Stimulated activated CD4-positive, alpha-beta T cell treated with anti-CD3 and anti-CD28 coated beads, Interleukin-15, amount 100 ng/mL, for 48 hours (primary cell): ENCODE measurements around the gene NSUN6.

Experiments used
- DNase-seq, 2 donors: peaks; one replicate each; pipeline ENCODE4 v3.0.0-alpha.2; 2020; ENCODE audit warnings: low read depth in 2 of 2

Gene NSUN6

GRCh38 chr10:18561861-18562551, 89.4 kb downstream of the NSUN6 start:
- no peak for DNase-seq

- no peak for DNase-seq
Observed at GRCh38 chr10:18557960-18558359, 93.4 kb downstream of the NSUN6 start.

GRCh38 chr10:18556522-18557147, 94.8 kb downstream of the NSUN6 start:
- no peak for DNase-seq

GRCh38 chr10:18554479-18554878, 96.9 kb downstream of the NSUN6 start:
- DNase-seq = no peak

- DNase-seq = no peak
Observed at GRCh38 chr10:18551473-18551872, 99.9 kb downstream of the NSUN6 start.

- no peak for DNase-seq
Observed at GRCh38 chr10:18549105-18549504, 102.3 kb downstream of the NSUN6 start.

- DNase-seq = no peak
Observed at GRCh38 chr10:18545621-18546305, 105.6 kb downstream of the NSUN6 start.

GRCh38 chr10:18542832-18543231, 108.6 kb downstream of the NSUN6 start:
- DNase-seq = no peak

GRCh38 chr10:18540195-18540594, 111.2 kb downstream of the NSUN6 start:
- DNase-seq = no peak

GRCh38 chr10:18539335-18539734, 112.1 kb downstream of the NSUN6 start:
- DNase-seq = no peak

- DNase-seq = no peak
Observed at GRCh38 chr10:18533896-18534295, 117.5 kb downstream of the NSUN6 start.

GRCh38 chr10:18532881-18533535, 118.4 kb downstream of the NSUN6 start:
- no peak for DNase-seq

- no peak for DNase-seq
Observed at GRCh38 chr10:18528292-18528691, 123.1 kb downstream of the NSUN6 start.

GRCh38 chr10:18527687-18528086, 123.7 kb downstream of the NSUN6 start:
- DNase-seq = no peak

GRCh38 chr10:18523858-18524257, 127.5 kb downstream of the NSUN6 start:
- no peak for DNase-seq

GRCh38 chr10:18523025-18523424, 128.4 kb downstream of the NSUN6 start:
- DNase-seq = no peak

GRCh38 chr10:18516851-18517250, 134.5 kb downstream of the NSUN6 start:
- DNase-seq = no peak

- DNase-seq = no peak
Observed at GRCh38 chr10:18514537-18514936, 136.8 kb downstream of the NSUN6 start.

GRCh38 chr10:18508587-18508986, 142.8 kb downstream of the NSUN6 start:
- no peak for DNase-seq

- no peak for DNase-seq
Observed at GRCh38 chr10:18505456-18506118, 145.8 kb downstream of the NSUN6 start.

- DNase-seq = no peak
Observed at GRCh38 chr10:18504161-18504560, 147.2 kb downstream of the NSUN6 start.

- DNase-seq = no peak
Observed at GRCh38 chr10:18501629-18502028, 149.8 kb downstream of the NSUN6 start.
